K562 (cell line): ENCODE results near the gene LSM12. TPM values are rescaled to one million over a fixed set of nuclear protein-coding genes. Genes with fewer than 3 reads are reported as not detected.

Experiments used
- ATAC-seq: fragments of 200-7000 bp; cut with Tn5 transposase; 3 replicates; pipeline ENCODE4 v1.9.1; 2020; ENCODE audit warnings: moderate library complexity
- BruUV-seq: library from RNA; stranded (reverse); fragments of 400-500 nt; replicated peaks from 2 replicates; lab custom pipeline; 2021; lab: Mats Ljungman, UMichigan
- CTCF ChIA-PET: fragments of 300-600 bp; formaldehyde crosslinking; extraction: SDS; loops from one replicate; lab custom pipeline; 2021; ENCODE audit warnings: low intra/inter-chr PET ratio; lab: Yijun Ruan, JAX
- POLR2A ChIA-PET: fragments of 300-600, 350-650 bp; sonication (Branson Sonifier 250); formaldehyde crosslinking; extraction: SDS; loops from one replicate; lab custom pipeline; 2021; ENCODE audit warnings: antibody characterized with exemption, inconsistent platforms; lab: Yijun Ruan, JAX
- DNase-seq, 4 experiments: peaks; one replicate each; pipeline versions ENCODE4 v3.0.0 to v3.0.0-alpha.2; 2011 to 2018; ENCODE audit warnings: low spot score in 3 of 4, mixed read lengths in 3 of 4; ENCODE audit errors: extremely low read depth in 1 of 4
- FAIRE-seq: peaks from 2 replicates; lab custom pipeline; 2011; peaks lifted over from hg19 to GRCh38; lab: Jason Lieb, UNC
- H2AFZ ChIP-seq: 2 replicates; pipeline ENCODE4 v1.6.0; 2011; ENCODE audit warnings: low read depth, low read length, control low read depth, inconsistent platforms
- H3K27ac ChIP-seq: fragments of 200-600 bp; 3 replicates; pipeline ENCODE4 v1.8.0; 2011; ENCODE audit warnings: low read depth, mild to moderate bottlenecking, control low read depth, inconsistent platforms, low read length, moderate library complexity, mixed read lengths; ENCODE audit errors: extremely low read depth
- H3K27me3 ChIP-seq, 2 experiments: fragments of 300-600 bp in 1 of 2; 2 replicates in 1 of 2; 3 replicates in 1 of 2; pipeline versions ENCODE4 v1.6.0 to v1.8.0; 2011; ENCODE audit warnings: inconsistent platforms in 2 of 2, low read length in 2 of 2, mild to moderate bottlenecking in 1 of 2, mixed read lengths in 1 of 2, moderate library complexity in 1 of 2; ENCODE audit not compliant: control insufficient read depth in 2 of 2, insufficient read depth in 2 of 2
- H3K36me3 ChIP-seq: fragments of 300-600 bp; 3 replicates; pipeline ENCODE4 v1.8.0; 2011; ENCODE audit warnings: mild to moderate bottlenecking, low read length, inconsistent platforms; ENCODE audit not compliant: control insufficient read depth, insufficient read depth
- H3K4me1 ChIP-seq, 2 experiments: fragments of 200-600 bp in 1 of 2; replicated peaks in 1 of 2; 2 replicates in 1 of 2; 3 replicates in 1 of 2; pipeline versions ENCODE4 v1.5.1 to v1.8.0; 2011; ENCODE audit warnings: inconsistent platforms in 2 of 2, low read length in 2 of 2, mild to moderate bottlenecking in 1 of 2, mixed read lengths in 1 of 2, moderate library complexity in 1 of 2; ENCODE audit not compliant: control insufficient read depth in 2 of 2, insufficient read depth in 2 of 2
- H3K4me2 ChIP-seq: 2 replicates; pipeline ENCODE4 v1.6.1; 2011; ENCODE audit warnings: low read length, control low read depth, inconsistent platforms, mixed read lengths; ENCODE audit not compliant: insufficient read depth
- H3K4me3 ChIP-seq: fragments of 200-600 bp; sonication (generic), shearing (Covaris generic); 2 replicates; pipeline ENCODE4 v1.5.1; 2016; ENCODE audit warnings: control low read depth, inconsistent platforms
- H3K79me2 ChIP-seq: fragments of 200-600 bp; 3 replicates; pipeline ENCODE4 v1.8.0; 2011; ENCODE audit warnings: low read length, inconsistent platforms; ENCODE audit not compliant: control insufficient read depth, insufficient read depth
- H3K9ac ChIP-seq, 2 experiments: 2 replicates each; pipeline versions ENCODE4 v1.6.0 to v1.6.1; 2011; ENCODE audit warnings: low read depth in 2 of 2, low read length in 2 of 2, control low read depth in 1 of 2, inconsistent platforms in 1 of 2, mild to moderate bottlenecking in 1 of 2, mixed read lengths in 1 of 2; ENCODE audit not compliant: insufficient read depth in 1 of 2
- H3K9me1 ChIP-seq: one replicate; pipeline ENCODE4 v1.6.0; 2011; ENCODE audit warnings: inconsistent platforms, mild to moderate bottlenecking, low read length, moderate library complexity; ENCODE audit not compliant: control insufficient read depth, insufficient read depth
- H3K9me3 ChIP-seq: replicated peaks from 2 replicates; pipeline ENCODE4 v1.5.1; 2011; ENCODE audit warnings: low read depth, low read length, inconsistent platforms; ENCODE audit not compliant: control insufficient read depth, insufficient read depth
- H4K20me1 ChIP-seq: replicated peaks from 2 replicates; pipeline ENCODE4 v1.6.1; 2011; ENCODE audit warnings: low read length, inconsistent platforms, mixed read lengths; ENCODE audit not compliant: control insufficient read depth, insufficient read depth
- ARID4B ChIP-seq: sonication (generic); formaldehyde crosslinking; IDR thresholded peaks from 2 replicates; pipeline ENCODE4 v1.8.0; 2022; ENCODE audit warnings: mild to moderate bottlenecking, missing genetic modification reagents
- E4F1 ChIP-seq: fragments of 250-450 bp; sonication (Bioruptor Pico); IDR thresholded peaks from 2 replicates; pipeline ENCODE4 v1.5.0; 2021; ENCODE audit warnings: mild to moderate bottlenecking, borderline replicate concordance
- HES1 ChIP-seq: fragments of 450-650 bp; IDR thresholded peaks from 2 replicates; pipeline ENCODE4 v1.6.1; 2016; ENCODE audit warnings: low read depth, mild to moderate bottlenecking, moderate library complexity
- POLR2AphosphoS2 ChIP-seq: IDR thresholded peaks from 2 replicates; pipeline ENCODE4 v1.6.1; 2012; ENCODE audit warnings: low read length, improper control_type of control experiment
- PRDM10 ChIP-seq: fragments of 450-650 bp; IDR thresholded peaks from 2 replicates; pipeline ENCODE4 v1.6.1; 2018; ENCODE audit not compliant: partially characterized antibody
- ZNF354B ChIP-seq: fragments of 250-450 bp; sonication (Bioruptor Pico); IDR thresholded peaks from 2 replicates; pipeline ENCODE4 v1.4.0; 2020
- ZNF780A ChIP-seq: fragments of 250-450 bp; sonication (Bioruptor Pico); IDR thresholded peaks from 2 replicates; pipeline ENCODE4 v1.5.0; 2021; ENCODE audit warnings: mild to moderate bottlenecking
- WGBS: fragments of 100-300 bp; shearing (Covaris generic); methylation state at CpG from one replicate; pipeline ENCODE4 v1.1.6; 2016; ENCODE audit warnings: low coverage, mixed read lengths; ENCODE audit not compliant: insufficient coverage; ENCODE audit errors: missing lambda C conversion rate; 5-methylcytosine and 5-hydroxymethylcytosine counted together
- in situ Hi-C: fragments of 300-500 bp; cut with MboI; formaldehyde crosslinking; loops from 4 replicates; pipeline ENCODE4 v1.15.0; 2018; ENCODE audit warnings: inconsistent platforms, mixed read lengths
- intact Hi-C: fragments of 100-400 bp; cut with micrococcal nuclease; formaldehyde crosslinking; loops from 2 replicates; pipeline ENCODE4 v1.14.2; 2022
- polyA plus RNA-seq, 8 experiments: library from polyadenylated mRNA; depleted of rRNA in 4 of 8; stranded (reverse) in 5 of 8; unstranded in 3 of 8; fragments of >200 nt; fragmentation: Nextera tagmentation in 2 of 8; fragmentation: Illumina TruSeq in 1 of 8; extraction: Ambion mirVana in 2 of 8; extraction: Trizol in 1 of 8; gene quantifications; 2 replicates each; pipeline versions ENCODE4 v1.2.1 to v1.2.3, GENCODE V29; 2011 to 2014; ENCODE audit warnings: inconsistent platforms in 1 of 8, missing spikeins in 1 of 8
- total RNA-seq, 7 experiments: library from RNA; depleted of rRNA in 6 of 7; stranded (reverse); fragments of >200 nt in 6 of 7; fragmentation: Illumina TruSeq in 2 of 7; extraction: Trizol in 2 of 7; gene quantifications; 2 replicates each; pipeline versions ENCODE4 v1.2.1 to v1.2.3, GENCODE V29; 2011 to 2021; ENCODE audit warnings: low replicate concordance in 1 of 7

LSM12 gene
- total and polyA plus RNA-seq, 9 of the 15 experiments (the other 6 are each of a cell fraction or from before 2014, with no cell fraction given): 53.0 to 258 (median 89.3) TPM

GRCh38 chr17:43994272-43995149 lies 72.0 kb downstream of the LSM12 start (continued):
- TF ChIP-seq PRDM10: peak; percentile 44

- H3K4me1 ChIP-seq: peaks cover 0 to 8% of the 10 kb centered on the region in 2 experiments; a peak in 2 of 5 replicates
- no peak overlapping the region for H3K4me3 ChIP-seq
- DNase-seq: no peak
- POLR2A ChIA-PET: interaction anchor here (0.7 kb wide), 1 partner anchor 18 kb away, joined by 3 read pairs; no protein-coding TSS in a partner anchor
- no peaks in the 10 kb centered on the region for H3K9me1 ChIP-seq
- intact Hi-C loops: no loop called here
- 39% methylated on average over 14 of the region's 14 CpGs for WGBS
- no peak overlapping the region for H3K9ac ChIP-seq
- no peak overlapping the region for H3K4me2 ChIP-seq
- TF ChIP-seq ARID4B (no peak), E4F1 (CRISPR knock-in tag) (no peak), ZNF780A (CRISPR knock-in tag) (no peak), HES1 (peak; percentile 89), ZNF354B (CRISPR knock-in tag) (no peak), POLR2AphosphoS2 (no peak)
- no peak for FAIRE-seq
- CTCF ChIA-PET: no interaction called here
- no peaks in the 10 kb centered on the region for H3K36me3 ChIP-seq
- H3K79me2 ChIP-seq: no peaks in the 10 kb centered on the region
- no TSS peak for BruUV-seq
- no peaks in the 10 kb centered on the region for H3K9me3 ChIP-seq
- peaks cover 10 to 16% of the 10 kb centered on the region in 2 experiments for H3K27me3 ChIP-seq
- in situ Hi-C loops: loop anchor here (5.0 kb wide), 1 partner anchor 50 kb away; the partner anchor contains the start of gene PPY
- peak; percentile 45; the same call in 1 of the 3 replicates for ATAC-seq
- H4K20me1 ChIP-seq: peaks cover 6% of the 10 kb centered on the region; the same call in 1 of the 2 replicates
- no peak overlapping the region for H2AFZ ChIP-seq
- no peak overlapping the region for H3K27ac ChIP-seq
Measured at GRCh38 chr17:43992641-43993040, 73.8 kb downstream of the LSM12 start.
